GM19438 (cell line): ENCODE measurements around the gene CEP41.

Experiments used
- ATAC-seq: cut with Tn5 transposase; IDR thresholded peaks from one replicate; pipeline ENCODE4 v1.9.1; 2021; ENCODE audit warnings: low read depth; ENCODE audit not compliant: unreplicated experiment

Gene CEP41

GRCh38 chr7:130421684-130422083, 19.1 kb downstream of the CEP41 start:
- no peak for ATAC-seq

DNA sequence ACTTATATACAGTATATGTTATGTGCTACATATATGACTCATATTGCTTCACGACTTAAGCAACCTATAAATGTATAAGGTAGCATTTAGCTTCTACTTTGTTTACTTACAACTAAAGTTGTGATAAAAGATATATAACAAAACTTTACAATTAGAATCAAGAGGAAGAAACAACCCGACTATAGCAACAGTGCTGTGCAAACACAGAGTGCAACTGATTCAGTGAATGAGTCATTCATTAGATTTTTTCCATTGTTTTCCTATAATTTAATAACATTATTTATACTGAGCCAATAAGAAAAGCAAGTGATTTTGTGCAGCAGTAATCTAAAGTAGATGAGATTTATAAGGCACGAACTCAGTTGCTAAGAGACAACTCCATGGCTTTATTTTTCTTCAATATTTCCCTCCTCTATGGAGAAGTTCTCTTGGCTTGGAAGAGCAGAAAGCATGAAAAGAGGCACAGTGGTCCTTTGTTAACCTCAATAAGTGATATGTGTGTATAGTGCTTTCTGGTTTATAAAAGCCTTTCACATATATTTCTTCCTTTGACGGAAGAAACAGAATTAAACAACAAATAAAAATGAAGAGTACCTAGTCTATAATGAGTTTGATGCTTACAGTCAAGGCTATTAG, 19.8 kb downstream of the CEP41 start:
- no peak for ATAC-seq

- ATAC-seq, result no peak
Measured at GRCh38 chr7:130419658-130420057, 21.2 kb downstream of the CEP41 start.

DNA sequence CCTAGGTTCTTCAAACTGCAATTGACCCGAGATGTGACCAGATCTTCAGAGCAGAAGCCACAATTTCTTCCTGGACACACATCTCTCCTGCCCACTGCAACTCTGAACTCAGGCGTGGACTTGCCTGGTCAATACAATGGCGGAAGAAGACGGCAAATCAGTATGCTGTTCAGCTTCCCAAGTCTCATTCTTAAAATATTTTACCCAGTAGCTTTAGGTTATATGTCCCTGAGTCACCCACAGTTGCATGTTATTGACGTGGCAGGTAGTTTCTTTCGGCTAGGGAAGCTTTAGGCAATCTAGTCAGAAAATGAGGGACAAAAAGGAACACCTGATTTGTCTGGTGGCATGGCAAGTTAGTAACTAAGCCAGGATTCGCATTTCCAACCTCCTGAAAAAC, 22.5 kb downstream of the CEP41 start:
- ATAC-seq, result no peak

- ATAC-seq, result no peak
Measured at GRCh38 chr7:130417213-130417612, 23.6 kb downstream of the CEP41 start.

DNA sequence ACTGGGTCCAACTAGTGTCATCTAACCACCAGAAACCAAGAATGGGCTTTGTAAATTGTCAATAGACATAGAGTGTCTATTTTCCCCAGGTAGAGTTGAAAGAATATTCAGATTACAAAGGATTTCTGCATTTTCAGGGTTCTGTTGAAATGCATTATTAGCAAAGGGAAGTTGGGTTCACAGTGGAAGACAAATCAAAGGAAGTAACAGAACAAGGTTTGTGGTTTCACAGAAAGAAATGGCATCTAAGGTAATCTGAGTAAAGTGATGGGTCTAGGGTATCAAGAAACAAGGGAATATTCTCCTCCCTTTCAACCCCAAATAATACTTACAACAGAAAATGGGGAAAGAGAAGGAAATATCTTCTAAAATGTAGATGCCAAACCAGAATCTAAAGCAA, 25.8 kb downstream of the CEP41 start:
- no peak for ATAC-seq

- no peak for ATAC-seq
Measured at GRCh38 chr7:130413201-130413600, 27.6 kb downstream of the CEP41 start.

DNA sequence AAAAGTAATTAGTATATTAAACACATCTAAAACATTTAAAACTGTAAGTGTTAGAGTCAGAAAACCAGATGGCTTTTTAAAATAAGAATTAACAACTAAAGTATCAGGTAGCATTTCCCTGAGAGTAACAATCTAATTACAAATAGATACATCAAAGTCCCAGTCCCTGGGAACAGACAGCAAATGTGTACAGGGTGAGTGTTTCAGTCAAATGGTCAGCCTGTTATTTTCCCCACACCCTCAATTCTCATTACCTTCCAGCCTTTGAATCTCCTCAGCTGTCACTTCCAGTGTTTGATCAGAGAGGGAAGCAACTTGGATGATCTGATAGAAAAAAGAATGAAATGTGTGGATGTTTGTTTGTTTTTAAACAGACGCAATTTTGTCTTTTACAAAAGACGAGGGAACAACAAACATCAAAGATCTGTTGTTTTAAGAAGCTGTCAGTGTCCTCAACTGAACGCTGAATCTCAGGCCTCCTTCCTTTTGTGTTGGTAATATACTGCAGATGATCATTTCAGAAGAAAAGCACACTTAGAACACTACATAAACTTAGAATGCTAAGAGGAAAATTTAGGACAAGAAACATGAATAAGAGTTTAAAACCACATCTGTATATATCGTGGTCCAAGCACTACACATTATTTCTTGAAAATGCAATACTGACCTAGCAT, 29.8 kb downstream of the CEP41 start:
- no peak for ATAC-seq

GRCh38 chr7:130409712-130410072, 31.1 kb downstream of the CEP41 start:
- no peak for ATAC-seq

DNA sequence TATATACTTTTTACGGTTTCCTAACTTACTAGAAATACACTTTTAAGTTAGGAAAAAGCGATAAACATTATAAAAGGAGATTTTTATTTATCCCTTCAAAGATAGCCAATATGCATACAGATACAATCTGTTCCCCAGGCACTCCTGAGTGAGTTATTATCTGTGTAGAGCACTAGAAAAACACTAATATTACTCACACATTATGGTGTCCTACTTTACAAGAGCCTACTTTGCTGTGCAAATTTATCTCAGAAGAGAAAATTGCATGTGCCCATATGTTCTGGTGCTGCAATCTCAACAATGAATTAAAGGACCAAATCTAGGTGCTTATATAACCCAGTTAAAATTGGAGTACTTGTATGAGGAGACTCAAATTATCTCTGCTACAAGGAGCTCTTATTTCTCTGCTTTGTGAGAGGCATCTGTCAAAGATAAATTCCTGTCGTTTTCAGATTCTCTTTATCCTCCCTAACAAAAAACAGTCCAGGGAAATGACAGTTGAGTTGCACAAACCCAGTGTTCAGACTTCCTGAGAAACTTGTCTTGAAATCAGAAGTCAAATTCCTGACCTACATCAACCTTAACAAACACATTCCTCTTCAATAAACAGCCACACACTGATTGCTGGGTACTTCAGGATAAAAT, 31.6 kb downstream of the CEP41 start:
- no peak for ATAC-seq

- no peak for ATAC-seq
Measured at GRCh38 chr7:130405003-130405402, 35.8 kb downstream of the CEP41 start.

DNA sequence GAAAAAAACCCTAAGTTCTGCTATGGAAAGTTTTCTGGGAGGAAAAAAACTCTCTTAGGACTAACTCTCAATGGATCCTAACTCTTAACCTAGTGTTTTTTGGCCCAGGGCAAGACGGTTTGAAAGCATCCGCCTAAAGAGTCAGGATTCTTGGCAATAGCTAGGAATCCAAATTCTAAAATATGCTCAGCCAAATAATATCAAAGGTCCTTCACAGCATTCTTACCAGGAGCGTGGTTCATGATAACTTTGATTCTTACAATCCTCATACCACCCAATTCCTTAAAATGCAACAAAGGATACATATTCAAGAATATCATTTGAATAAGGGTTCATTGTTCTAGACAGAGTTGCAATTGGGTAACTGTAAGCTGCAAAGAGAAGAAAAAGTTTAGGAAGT, 39.2 kb downstream of the CEP41 start:
- no peak for ATAC-seq

DNA sequence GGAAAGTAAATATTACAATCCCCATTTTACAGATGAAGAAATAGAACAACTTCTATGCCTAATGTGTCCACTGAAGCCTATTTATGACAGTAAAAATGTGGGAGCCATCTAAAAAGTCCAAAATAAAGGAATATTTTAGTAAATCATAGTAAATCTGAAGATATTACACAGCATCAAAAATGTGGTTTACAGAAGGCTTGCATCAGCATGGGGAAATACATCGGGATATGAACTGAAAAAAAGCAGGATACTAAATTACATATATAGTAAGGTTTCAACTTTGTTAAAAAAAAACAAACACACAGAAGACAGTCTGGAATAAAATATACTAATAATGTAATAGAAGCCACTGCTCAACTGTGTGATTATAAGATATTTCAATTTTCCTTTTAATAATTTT, 39.7 kb downstream of the CEP41 start:
- ATAC-seq, result no peak

DNA sequence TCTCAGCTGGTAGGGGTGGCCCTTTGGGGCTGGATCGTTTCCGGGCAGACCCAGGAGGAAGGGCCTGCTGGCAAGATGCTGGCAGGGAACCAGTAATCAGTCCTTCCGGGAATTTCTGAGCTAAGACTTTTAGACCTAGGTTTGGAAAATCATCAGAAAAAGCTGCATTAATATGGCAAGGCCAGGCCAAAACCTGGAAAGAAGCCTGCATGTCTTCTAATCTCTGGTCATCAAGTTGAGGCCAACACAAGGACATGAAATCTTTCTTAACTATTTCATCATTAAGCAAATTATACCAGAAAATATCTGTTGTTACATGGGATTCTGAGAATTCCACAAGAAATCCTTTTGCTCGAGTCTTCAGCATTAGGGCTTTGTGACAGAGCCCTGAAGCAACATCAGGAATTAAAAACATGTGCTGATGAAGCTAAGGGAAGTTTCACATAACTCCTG, 40.7 kb downstream of the CEP41 start:
- ATAC-seq, result no peak

DNA sequence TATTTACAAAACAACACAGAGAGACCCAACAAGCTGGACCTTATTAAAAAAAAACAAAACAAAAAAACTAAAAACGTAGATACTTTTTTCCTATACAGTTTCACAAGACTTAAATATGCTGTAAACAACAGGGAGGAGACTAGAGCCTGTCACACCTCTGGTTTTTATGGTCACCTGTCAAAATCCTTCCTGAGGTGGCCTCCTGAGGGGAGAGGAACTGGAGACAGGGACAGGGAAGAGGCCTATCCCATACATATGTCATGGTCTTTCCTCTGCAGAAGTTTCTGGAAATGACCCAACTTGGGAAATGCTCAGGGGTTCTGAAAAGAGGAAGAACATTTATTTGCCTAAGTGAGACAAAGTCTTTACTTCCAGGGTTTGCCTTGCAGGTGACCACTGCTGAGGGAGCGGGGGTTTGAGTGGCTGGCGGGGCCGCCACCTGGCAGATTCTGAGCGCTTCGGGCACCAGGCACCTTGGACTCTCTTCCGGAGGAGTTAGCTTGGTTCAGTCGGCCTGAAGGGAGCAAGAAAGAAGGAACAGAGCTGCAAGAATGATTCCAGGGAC, 42.2 kb downstream of the CEP41 start:
- no peak for ATAC-seq

DNA sequence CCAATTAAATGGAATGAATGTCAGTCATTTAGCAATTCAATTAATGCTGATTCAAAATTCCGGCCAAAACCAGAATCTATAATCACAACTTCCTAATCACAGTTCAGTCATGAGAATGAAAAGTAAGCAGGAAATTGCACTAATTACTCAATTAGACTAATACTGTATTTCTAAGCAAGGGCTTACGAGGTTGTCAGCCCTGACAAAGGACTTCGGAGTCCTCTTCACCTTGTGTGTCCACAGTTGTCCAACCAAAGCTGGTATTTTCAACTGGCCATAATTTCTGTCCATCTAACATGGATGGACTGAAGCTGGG, 43.1 kb downstream of the CEP41 start:
- ATAC-seq, result no peak

- ATAC-seq, result no peak
Measured at GRCh38 chr7:130397051-130397757, 43.6 kb downstream of the CEP41 start.

DNA sequence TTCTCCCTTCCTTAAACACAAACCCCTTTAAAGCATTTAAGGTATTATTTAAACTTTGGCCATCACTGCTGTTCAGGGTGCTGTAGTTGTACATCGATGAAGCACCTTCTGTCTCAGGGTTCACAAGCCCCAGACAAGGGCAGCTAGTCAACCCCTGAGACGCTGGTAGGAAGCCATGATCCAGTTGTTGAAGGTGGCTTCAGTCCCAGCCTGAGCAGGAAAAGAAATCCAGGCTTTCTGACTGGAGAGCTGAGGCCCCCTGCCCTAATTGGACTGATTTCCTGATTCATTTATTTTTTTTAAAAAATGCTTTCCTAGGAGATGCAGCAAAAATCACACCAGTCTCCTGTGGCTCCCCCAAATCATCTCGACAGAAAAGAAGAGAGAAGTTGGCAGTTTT, 44.7 kb downstream of the CEP41 start:
- no peak for ATAC-seq

- no peak for ATAC-seq
Measured at GRCh38 chr7:130395421-130395820, 45.4 kb downstream of the CEP41 start.

DNA sequence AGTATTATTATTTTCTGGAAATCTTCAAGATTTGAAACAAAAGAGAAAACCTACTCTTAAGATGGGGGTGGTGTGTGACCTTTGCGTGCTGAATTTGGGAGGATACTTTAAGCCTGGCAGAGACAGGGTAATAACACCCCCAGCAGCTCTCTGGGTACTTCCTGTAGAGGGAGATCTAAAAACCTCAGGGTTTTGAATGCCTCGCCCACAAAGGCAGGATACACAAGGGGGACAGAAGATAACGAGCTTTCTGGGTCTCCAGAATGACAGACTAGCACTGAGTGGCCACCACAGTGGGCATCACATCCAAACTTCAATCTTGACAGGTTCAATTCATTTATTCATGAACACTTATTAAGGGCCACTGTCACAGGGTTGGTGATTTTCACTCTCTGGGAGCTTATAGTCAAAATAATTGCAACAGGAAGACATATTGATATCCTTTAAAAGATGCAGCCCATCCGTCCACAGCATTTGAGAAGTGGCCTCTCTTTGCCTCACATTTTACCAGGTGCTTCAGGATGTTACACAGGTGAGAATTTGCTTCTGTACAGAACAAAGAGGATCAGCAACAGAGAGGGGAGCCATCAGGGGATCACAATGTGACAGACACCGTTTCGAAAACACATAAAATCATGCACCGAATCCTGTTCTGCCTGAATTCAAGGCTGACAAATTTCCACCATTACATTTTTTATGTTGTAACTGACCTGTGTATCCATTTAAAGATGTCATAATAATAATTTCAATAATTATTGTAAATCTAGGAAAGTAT, 46.2 kb downstream of the CEP41 start:
- ATAC-seq, result no peak
